ENCODE data around the gene LY6G5C. TPM values are rescaled to one million over a fixed set of nuclear protein-coding genes. Genes with fewer than 3 reads are reported as not detected.

Gene LY6G5C
- total and polyA plus RNA-seq, 4 donors = 2.8 to 5.0 (median 3.5) TPM

GRCh38 chr6:31715022-31715958, 34.4 kb upstream of the LY6G5C start, which contains the start of gene LY6G6D:
LY6G6D (plus strand) TSS chr6:31715348; CDS start chr6:31715356, 8 bp downstream.
- no peaks in the 10 kb centered on the region for H3K27me3 ChIP-seq (ENCODE audit: control insufficient read depth in 3 of 3, insufficient read depth in 3 of 3, low read length in 2 of 3)
- peaks cover 0 to 29% (median 8%) of the 10 kb centered on the region in 5 donors for H3K4me1 ChIP-seq (ENCODE audit: control insufficient read depth in 5 of 5, insufficient read depth in 5 of 5, low read length in 5 of 5)
- no peaks in the 10 kb centered on the region for H3K9me3 ChIP-seq (ENCODE audit: control insufficient read depth in 4 of 4, insufficient read depth in 3 of 4, low read length in 3 of 4)
- H3K4me3 ChIP-seq = no peak within 1 kb of the TSS
- 80 to 83% methylated on average over 16 of the region's 16 CpGs for whole genome bisulfite sequencing, 2 donors
- no peaks in the 10 kb centered on the region for H3K36me3 ChIP-seq (ENCODE audit: control insufficient read depth in 4 of 4, insufficient read depth in 4 of 4, low read length in 4 of 4)
- no peak for TF ChIP-seq CTCF (IDR thresholded peaks at IDR 0.05; ENCODE audit: control extremely low read depth, extremely low read depth)
- ATAC-seq (ENCODE audit: insufficient read depth, low FRiP score) (no peak), DNase-seq (peak in 2 of 3 donors; percentile 32 to 35)
- no peak within 1 kb of the TSS for H3K9ac ChIP-seq (ENCODE audit: insufficient read depth in 1 of 2, low read length in 2 of 2)
- H3K27ac ChIP-seq (ENCODE audit: low read depth in 1 of 2, low read length in 1 of 2) = no peak within 1 kb of the TSS

GRCh38 chr6:31713991-31714684, 33.3 kb upstream of the LY6G5C start:
- H3K9me3 ChIP-seq (ENCODE audit: control insufficient read depth in 4 of 4, insufficient read depth in 3 of 4, low read length in 3 of 4) = no peaks in the 10 kb centered on the region
- no peak for ATAC-seq (ENCODE audit: insufficient read depth, low FRiP score)
- no peak overlapping the region for H3K4me3 ChIP-seq
- H3K36me3 ChIP-seq (ENCODE audit: control insufficient read depth in 4 of 4, insufficient read depth in 4 of 4, low read length in 4 of 4) = no peaks in the 10 kb centered on the region
- no peaks in the 10 kb centered on the region for H3K27me3 ChIP-seq (ENCODE audit: control insufficient read depth in 3 of 3, insufficient read depth in 3 of 3, low read length in 2 of 3)
- TF ChIP-seq CTCF (IDR thresholded peaks at IDR 0.05; ENCODE audit: control extremely low read depth, extremely low read depth) = no peak
- H3K9ac ChIP-seq (ENCODE audit: insufficient read depth in 1 of 2, low read length in 2 of 2) = no peak overlapping the region
- peaks cover 0 to 29% (median 8%) of the 10 kb centered on the region in 5 donors for H3K4me1 ChIP-seq (ENCODE audit: control insufficient read depth in 5 of 5, insufficient read depth in 5 of 5, low read length in 5 of 5)
- 55 to 64% methylated on average over 5 of the region's 5 CpGs for WGBS, 2 donors
- DNase-seq = peak in 1 of 3 donors; percentile 25
- H3K27ac ChIP-seq (ENCODE audit: low read depth in 1 of 2, low read length in 1 of 2) = no peak overlapping the region

GRCh38 chr6:31713465-31713864, 32.6 kb upstream of the LY6G5C start:
- H3K4me3 ChIP-seq = no peak overlapping the region
- no peaks in the 10 kb centered on the region for H3K36me3 ChIP-seq (ENCODE audit: control insufficient read depth in 4 of 4, insufficient read depth in 4 of 4, low read length in 4 of 4)
- no peak overlapping the region for H3K9ac ChIP-seq (ENCODE audit: insufficient read depth in 1 of 2, low read length in 2 of 2)
- DNase-seq (no peak), ATAC-seq (ENCODE audit: insufficient read depth, low FRiP score) (no peak)
- H3K27ac ChIP-seq (ENCODE audit: low read depth in 1 of 2, low read length in 1 of 2) = no peak overlapping the region
- TF ChIP-seq CTCF (IDR thresholded peaks at IDR 0.05; ENCODE audit: control extremely low read depth, extremely low read depth) = no peak
- H3K9me3 ChIP-seq (ENCODE audit: control insufficient read depth in 4 of 4, insufficient read depth in 3 of 4, low read length in 3 of 4) = no peaks in the 10 kb centered on the region
- WGBS, 2 donors = 79 to 83% methylated on average over 4 of the region's 4 CpGs
- H3K27me3 ChIP-seq (ENCODE audit: control insufficient read depth in 3 of 3, insufficient read depth in 3 of 3, low read length in 2 of 3) = no peaks in the 10 kb centered on the region
- peaks cover 0 to 22% (median 8%) of the 10 kb centered on the region in 5 donors for H3K4me1 ChIP-seq (ENCODE audit: control insufficient read depth in 5 of 5, insufficient read depth in 5 of 5, low read length in 5 of 5)
